ENCODE data around the gene MEX3A. TPM values are rescaled to one million over a fixed set of nuclear protein-coding genes. Genes with fewer than 3 reads are reported as not detected.
"Not testable (repeated sequence)": the region's sequence is repeated elsewhere in the genome, so short reads cannot be mapped to it uniquely, and the experiment has no call there.

Gene MEX3A, protein sequence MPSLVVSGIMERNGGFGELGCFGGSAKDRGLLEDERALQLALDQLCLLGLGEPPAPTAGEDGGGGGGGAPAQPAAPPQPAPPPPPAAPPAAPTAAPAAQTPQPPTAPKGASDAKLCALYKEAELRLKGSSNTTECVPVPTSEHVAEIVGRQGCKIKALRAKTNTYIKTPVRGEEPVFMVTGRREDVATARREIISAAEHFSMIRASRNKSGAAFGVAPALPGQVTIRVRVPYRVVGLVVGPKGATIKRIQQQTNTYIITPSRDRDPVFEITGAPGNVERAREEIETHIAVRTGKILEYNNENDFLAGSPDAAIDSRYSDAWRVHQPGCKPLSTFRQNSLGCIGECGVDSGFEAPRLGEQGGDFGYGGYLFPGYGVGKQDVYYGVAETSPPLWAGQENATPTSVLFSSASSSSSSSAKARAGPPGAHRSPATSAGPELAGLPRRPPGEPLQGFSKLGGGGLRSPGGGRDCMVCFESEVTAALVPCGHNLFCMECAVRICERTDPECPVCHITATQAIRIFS
- 21.8 TPM for polyA plus RNA-seq (ENCODE audit: insufficient read length)

DNA sequence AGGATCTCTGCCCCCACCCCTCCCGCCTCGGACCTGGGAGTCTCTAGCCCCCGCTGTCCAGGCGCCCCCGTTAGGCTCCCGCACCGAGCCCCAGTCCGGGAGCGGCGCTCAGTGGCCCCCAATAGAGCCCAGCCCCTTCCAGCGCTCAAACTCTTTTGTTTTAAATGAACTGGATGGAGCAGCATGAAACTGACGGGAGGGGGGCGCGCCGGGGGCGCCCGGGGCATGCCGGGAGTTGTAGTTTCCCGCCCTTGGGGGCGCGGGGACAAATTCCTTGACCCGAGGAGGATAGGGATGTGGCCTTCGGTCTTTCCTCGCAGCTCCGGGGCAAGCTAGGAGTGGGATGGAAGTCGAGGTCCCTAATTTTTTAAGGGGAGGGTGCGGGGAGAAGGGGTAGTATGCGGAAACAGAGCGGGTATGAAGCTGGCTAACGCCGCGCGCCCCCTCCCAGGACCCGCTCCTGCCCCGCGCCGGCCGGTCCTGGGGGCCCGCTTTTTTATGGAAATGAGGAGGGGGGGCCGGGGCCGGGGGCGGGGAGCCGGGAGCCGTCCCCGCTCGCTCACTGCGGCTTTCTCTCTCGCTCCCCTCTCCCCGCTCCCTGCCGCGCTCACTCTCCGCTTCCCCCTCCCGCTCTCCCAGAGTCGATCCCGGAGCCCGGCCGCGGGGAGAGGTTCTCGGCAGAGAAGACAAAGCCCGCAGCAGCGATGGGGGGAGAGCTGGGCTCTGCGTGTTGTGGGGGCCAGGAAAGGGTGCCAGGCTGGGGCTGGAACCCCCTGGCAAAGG is at the start of gene MEX3A:
MEX3A (minus strand) TSS at position 157 of the 783 bp plus-strand sequence. CDS start 467 bp downstream, outside the sequence.
- peak; percentile 82 for DNase-seq (ENCODE audit: low read depth)

DNA sequence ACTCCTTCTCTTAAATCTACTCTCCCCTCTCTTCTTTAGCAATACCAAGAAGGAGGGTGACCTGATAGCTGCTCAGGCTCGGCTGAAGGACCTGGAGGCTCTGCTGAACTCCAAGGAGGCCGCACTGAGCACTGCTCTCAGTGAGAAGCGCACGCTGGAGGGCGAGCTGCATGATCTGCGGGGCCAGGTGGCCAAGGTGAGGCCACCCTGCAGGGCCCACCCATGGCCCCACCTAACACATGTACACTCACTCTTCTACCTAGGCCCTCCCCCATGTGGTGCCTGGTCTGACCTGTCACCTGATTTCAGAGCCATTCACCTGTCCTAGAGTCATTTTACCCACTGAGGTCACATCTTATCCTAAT is 48.3 kb upstream of the MEX3A start:
- no peak for DNase-seq (ENCODE audit: low read depth)

DNA sequence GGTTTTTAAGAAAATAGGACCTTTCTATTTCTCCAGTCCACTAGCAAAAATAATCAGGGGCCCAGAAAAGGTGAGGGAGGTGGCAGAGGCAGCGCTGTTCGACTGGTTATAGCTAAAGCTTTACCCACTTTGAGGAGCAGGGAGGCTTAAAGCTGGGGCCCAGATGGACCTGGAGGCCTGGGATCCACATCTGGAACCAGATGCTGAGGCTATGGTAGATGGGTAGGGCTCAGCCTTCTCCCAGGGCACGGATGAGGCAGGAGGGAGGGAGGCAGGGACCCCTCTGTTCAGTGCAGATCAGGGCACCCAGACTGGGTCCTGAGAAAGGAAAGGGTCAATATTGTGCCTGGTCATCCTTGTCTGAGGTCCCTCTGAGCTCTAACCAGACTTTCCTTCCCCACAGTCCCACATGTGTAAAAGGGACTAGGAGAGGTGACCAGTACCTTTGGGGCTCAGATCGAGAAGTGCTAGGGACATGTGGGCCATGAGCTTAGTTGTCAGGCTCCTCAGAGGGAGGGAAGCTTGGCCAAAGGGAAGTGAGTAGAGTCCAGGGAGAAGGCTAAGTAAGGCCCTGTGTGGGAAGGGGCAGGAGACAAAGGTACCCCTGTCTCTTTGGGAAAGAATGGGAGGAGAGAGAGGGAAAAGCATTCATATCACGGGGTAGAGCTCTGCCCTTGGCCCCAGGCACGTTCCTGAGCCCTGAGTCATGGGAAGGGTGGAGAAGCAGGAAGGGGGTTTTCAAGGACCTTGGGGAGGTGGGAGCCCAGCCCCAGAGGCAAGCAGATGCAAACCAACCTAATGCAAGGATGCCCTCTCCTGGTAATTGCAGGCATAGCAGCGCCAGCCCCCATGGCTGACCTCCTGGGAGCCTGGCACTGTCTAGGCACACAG is 47.7 kb upstream of the MEX3A start:
- no peak for DNase-seq (ENCODE audit: low read depth)

DNA sequence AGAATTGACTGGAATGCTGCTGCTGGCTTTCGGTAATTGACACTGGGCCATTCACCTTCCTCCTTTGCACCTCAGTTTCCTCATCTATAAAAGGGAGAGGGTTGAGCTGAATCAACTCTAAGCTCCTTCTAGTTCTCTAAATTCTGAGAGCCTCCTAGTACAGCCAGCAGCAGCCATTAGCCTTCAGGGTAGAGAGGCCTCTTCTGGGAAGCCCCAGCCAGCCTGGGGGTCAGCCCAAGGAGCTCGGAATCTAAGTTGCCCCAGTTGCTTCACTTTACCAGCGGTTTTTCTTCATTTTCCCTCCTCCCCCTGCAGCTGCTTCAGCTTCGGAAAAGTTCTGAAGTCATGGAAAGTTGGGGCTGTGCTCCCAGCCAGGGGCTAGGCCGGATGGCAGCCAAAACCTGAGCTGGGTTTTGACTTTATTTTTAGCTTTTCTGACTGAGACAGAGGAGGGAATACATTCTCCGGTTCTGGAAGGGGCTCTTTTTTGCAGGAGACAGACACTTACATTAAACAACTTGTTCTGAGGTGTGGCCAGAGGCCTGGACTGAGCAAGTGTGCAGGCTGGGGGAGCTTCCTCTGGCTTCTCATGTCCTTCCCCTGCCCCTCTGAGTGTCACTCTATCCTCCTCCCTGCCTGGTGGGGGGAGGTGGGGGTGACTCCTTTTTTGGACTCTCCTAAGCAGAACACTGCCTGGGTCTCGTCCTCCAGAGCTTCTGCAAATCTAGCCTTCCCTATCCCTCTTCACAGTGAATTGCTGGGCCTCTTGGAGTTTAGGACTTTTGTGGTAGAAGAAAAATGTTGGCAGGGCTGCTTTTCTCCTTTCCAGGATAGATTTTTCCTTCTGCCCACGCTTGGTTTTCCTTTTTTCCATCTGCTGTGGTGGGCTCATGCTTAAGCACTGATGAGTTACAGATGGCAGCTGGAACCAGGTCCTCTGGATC is 46.7 kb upstream of the MEX3A start:
- peak; percentile 95 for DNase-seq (ENCODE audit: low read depth)

DNA sequence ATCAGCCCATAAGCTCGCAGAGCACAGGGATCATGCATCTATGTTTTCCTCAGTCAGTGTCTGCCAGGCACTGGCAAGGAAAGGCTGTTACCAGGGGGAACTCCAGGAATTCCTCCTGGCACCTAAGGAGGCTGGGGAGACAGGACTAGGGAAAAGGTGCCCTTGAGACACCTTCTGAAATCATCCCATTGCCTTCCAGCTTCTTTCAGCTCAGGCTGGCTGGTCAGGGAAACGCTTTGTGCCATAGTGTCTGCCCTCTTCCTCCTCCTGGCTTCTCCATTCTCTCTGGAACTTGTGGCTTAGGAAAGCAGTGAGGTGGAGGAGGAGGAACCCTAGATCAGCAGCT is 46.0 kb upstream of the MEX3A start:
- no peak for DNase-seq (ENCODE audit: low read depth)

DNA sequence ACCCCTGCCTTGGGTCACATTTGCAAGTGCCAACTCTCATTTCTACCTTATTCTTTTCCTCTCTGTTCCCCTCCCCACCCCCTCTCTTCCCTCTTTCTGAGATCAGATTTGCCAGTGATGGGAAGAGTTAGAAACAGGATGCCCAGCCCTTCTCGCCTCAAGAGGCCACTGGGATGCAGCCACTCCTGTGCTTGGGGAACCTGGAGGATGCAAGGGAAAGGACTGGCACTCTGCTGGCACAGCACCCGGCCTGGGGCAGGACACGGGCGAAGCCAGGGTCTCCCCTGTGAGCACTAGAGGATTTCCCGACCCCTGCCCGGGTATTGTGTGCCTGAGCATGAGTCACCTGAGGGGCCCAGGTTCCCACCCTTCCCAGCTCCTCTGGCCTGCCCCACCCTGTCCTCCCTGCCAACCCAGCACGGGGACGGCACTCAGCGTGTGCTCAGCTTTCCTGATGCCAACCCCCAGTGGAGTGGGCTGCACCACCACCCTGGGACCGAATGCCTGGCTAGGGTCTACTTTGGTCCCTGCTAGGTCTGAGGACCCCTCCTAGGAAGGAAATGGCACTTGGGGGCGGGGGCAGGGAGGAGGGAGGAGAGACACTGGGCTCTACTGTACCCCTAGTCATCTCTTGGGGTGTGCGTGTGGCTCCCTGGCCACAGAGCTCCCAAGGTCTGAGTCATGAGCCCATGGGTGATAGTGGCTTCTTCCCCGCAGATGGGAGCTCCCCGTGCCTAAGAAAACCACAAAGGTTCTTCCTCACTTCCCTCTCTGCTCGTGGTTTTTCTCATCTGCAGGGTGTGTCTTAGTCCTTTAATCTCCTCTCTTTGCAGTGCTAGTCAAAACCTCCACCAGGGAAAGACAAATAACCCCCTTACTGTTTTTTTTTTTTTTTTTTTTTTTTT is 44.6 kb upstream of the MEX3A start:
- no peak for DNase-seq (ENCODE audit: low read depth)

DNA sequence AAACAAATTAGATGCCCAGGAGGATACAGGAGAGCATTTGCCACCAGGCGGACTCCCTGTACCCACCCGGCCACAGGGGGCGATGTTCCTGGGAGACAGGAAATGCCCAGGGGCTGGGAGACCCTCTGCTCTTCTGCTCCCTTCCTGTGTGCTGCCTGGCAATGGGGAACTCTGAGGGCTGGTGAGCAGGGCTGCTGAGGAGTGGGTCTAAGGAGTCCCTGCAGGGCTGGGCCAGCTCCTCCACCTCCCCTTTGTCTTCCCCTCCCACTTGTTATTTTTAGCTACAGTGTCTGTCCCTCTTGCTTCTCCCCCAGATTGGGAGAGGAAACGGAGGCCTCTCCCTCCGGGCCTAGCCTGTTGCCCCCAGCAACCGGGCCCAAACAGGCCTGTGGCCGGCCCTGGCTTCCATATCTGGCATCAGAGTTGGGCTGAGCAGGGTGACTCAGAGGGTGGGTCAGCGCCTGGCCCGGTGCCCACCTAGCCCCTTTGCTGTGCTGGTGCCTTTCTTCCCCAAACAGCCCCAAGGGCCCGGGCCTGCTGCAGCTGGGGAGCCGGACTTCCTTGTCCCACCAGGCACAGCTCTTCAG is 43.9 kb upstream of the MEX3A start:
- DNase-seq (ENCODE audit: low read depth), result no peak

DNA sequence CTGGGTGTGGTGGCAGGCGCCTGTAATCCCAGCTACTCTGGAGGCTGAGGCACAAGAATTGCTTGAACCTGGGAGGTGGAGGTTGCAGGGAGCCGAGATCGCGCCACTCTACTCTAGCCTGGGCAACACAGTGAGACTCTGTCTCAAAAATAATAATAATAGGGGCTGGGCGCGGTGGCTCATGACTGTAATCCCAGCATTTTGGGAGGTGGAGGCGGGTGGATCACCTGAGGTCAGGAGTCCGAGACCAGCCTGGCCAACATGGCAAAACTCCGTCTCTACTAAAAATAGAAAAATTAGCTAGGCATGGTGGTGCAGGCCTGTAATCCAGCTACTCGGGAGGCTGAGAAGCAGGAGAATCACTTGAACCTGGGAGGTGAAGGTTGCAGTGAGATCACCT is 43.3 kb upstream of the MEX3A start:
- DNase-seq (ENCODE audit: low read depth), result not testable (repeated sequence)

DNA sequence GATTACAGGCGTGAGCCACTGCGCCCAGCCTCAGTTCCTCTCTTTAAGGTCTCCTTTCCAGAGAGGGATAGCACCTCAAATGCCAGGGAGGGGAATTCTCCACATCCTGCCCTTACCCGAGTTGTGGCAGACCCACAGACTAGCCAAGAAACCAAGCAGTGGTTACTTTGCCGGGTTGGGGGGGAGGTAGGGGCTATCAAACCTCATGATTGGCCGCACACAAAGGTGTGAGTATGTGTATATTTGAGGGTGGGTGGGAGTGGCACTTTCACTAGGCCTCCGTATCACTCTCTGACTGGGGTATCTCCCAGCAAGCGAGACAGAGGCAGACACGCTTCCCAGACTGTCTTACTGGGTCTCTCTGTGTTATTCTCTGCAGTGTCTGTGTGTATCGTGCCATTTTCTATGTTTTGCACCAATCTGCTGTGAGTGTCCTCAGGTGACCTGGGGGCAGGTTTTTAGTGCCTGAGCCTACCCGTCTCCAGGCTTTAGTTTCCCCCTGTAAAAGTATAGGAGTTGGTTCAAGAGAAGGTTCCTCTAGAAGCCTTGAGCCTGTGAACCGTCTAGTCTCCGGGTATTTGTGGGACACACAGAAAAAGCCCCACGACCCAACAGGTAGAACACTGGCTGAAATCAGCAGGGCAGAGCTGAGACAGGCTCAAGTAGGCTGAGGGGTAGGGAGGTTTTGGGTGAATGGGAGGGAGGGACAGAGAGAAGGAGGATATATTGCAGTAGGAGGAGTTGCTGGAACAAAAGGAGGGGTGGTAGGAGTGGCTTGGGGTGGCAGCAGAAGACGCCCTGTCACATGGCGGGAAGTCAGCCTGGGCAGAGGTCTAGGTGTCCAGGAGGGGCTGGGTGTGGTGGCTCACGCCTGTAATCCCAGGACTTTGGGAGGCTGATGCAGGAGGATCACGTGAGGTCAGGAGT is 42.6 kb upstream of the MEX3A start:
- no peak for DNase-seq (ENCODE audit: low read depth)

DNA sequence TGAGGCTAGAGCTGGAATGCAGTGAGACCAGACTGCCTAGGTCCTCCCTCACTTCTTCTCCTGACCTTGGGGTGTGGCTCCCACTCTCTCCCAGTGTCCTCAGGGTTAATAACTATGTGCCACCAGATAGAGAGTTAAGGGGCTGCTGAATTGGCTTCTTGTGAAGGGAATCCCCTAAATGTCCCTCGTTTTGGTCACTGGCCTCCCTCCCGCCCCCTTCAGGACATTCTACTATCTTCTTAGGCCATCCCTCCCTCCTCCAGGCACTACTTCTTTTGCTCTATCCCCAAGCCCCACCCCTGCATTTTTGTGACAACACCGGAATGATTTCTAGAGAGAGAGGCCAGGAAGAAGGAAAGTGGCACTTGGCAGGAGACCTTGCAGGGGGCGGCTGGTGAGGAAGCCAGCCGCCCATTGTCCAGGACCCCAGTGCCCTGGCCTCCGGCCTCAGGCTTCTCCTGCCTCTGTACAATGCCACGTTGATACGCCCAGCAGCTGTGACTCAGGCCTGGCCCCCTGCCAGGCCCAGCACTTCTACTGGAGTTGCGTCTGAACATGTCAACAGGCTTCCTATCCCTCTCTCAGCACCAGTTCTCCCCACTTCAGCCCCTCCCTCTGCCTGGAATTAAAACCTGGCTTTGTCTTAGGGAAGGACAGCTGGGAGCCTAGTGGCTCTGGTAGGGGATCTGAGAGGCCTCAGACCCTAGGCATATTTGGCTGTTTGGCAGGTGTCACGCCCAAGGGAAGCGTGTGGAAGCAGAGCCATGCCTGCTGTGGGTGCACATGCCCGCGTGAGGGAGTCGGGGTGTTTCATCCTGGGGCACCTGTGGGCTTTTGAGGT is 41.3 kb upstream of the MEX3A start:
- peak; percentile 94 for DNase-seq (ENCODE audit: low read depth)

DNA sequence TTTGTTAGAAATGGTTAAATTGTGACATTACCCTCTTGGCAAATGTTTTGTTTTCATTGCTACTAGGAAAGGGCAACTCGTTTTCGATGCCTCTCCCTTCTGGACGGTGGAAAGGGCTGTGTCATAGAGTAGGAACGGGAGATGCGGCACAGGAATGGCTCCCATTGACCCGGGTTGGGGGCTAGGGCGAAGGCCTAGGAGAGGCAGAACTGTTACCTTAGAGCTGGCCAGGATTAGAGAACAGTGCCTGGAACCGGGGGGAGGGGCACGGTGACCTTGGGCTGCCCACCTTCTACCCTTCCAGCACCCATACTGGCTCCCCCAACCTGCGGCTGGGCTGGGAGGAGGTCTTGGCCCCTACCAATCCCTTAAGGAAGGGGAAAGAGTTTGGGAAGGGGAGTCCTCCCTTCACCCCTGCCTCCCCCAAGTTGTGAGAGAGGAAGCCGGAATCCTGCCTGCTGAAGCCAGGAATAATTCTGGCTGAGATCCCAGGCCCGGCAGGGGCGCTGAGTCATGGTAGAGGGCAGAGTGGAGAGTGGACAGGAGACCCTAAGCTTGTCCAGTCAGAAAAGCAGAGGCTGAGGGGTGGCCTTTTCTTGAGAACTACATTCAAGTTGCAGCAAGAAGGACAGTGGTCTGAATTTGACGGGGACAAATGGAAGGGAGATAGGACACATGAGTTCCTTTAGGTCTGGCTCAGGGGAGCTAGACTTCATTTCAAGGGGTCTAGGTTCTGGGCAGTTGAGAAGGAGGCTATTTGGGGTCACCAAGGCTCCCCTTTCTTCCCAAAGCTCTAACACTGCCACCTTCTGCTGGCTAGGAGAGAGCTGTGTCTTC is 40.5 kb upstream of the MEX3A start:
- DNase-seq (ENCODE audit: low read depth), result no peak

DNA sequence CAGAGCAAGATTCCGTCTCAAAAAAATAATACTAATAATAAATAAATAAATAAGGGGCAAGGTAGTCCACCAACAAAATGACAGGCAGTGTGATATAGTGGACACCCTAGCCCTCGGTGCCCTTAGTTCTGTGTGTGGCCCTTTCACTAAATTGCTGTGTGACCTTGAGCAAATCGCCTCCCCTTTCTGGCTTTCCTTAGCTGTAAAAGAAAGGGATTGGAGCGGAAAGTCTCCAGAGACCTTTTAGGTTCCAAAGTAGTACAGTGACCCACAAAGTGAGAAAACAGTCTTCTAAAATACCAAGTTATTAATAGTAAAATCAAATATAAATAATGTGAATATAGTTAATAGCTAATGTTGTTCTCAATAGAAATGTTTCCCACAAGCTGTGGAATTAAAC is 39.8 kb upstream of the MEX3A start:
- no peak for DNase-seq (ENCODE audit: low read depth)

DNA sequence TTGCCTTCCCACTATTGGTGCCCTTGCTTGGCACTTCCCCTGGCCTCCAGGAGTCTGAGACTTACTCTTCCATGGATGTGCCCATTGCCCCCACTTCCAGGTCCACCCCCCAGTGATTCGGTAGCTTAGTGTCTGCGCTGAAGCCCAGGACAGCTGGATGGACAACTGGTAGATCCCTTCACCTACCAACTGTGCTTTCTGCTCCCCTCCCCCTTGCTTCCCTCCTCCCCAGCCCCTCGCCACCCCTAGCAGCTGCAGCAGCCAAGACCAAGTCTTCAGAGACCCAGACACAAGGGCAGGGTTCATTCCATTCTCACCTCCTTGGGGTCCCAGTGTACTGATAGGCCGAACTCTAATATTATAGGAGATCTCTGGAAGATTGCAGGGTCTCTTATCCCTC is 39.2 kb upstream of the MEX3A start:
- no peak for DNase-seq (ENCODE audit: low read depth)

DNA sequence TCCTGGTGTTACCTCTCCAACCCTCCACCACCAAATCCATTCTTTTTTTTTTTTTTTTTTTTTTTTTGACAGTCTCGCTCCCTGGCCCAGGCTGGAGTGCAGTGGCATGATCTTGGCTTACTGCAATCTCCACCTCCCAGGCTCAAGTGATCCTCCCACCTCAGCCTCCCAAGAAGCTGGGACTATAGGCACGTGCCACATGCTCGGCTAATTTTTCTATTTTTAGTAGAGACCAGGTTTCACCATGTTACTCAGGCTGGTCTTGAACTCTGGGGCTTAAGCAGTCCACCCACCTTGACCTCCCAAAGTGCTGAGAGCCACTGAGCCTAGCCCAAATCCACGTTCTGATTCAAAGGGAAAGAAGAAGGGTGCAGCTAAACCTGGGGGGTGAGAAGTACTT is 38.7 kb upstream of the MEX3A start:
- DNase-seq (ENCODE audit: low read depth), result not testable (repeated sequence)

DNA sequence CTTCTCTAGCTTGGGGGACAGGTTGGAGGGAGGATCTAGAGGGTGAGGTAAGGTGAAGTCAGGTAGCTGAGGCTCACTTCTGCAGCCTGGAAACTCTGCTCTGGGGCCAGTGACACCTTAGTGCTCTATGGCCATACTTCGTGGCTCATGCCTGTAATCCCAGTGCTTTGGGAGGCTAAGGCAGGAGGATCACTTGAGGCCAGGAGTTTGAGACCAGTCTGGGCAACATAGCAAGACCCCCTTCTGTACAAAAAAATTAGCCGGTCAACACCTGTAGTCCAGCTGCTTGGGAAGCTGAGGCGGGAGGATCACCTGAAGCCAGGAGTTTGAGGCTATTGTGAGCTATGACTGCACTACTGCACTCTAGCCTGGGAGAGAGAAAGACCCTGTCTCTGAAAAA is 38.1 kb upstream of the MEX3A start:
- no peak for DNase-seq (ENCODE audit: low read depth)

DNA sequence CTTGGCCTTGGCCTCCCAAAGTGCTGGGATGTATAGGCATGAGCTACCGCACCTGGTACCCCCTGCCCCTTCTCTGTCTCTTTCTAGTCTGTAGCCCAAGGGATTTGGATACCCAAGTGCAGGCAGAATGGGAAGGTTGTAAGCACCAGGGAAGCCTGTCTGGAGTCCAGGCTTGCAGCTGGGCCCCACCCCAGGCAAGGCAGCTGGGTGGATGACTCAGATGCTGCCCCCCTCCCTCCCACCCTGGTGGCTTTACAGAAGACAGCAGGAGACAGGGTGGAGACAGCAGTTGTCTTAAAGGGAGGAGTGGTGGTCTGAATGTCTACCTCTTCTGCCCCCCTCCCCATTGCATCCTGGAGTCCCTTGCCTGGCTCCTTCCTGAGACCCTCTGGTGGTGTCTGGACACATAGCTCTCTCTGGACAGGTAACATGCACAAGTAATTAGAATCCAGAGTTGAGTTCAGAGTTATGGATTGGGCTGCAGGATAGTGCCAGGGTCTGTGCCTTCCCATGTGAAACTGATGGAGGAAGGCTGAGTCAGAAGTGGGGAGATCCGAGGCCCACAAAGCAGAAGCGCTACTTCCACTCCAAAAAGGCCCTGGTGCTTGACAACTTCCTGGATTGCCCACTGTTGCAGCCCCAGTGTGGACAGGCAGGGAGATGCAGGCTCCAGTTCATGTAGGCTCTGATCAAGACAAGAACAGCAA is 37.4 kb upstream of the MEX3A start:
- DNase-seq (ENCODE audit: low read depth), result no peak

All from forelimb muscle (tissue), 1 donor.